HepG2 (cell line): ENCODE results near the gene STK11. TPM values are rescaled to one million over a fixed set of nuclear protein-coding genes. Genes with fewer than 3 reads are reported as not detected.
"Not testable (repeated sequence)": the region's sequence is repeated elsewhere in the genome, so short reads cannot be mapped to it uniquely, and the experiment has no call there.

Source experiments
- ATAC-seq: fragments of 200-7000 bp; cut with Tn5 transposase; 3 replicates; pipeline ENCODE4 v1.9.1; 2020; ENCODE audit warnings: mild to moderate bottlenecking, moderate library complexity
- BruUV-seq: library from RNA; stranded (reverse); fragments of 400-500 nt; replicated peaks from 2 replicates; lab custom pipeline; 2021; lab: Mats Ljungman, UMichigan
- CTCF ChIA-PET: fragments of 300-600 bp; formaldehyde crosslinking; extraction: SDS; loops from one replicate; lab custom pipeline; 2021; ENCODE audit warnings: low total read pairs, inconsistent platforms, low intra/inter-chr PET ratio; lab: Yijun Ruan, JAX
- POLR2A ChIA-PET: fragments of 350-600 bp; sonication (Branson Sonifier 250); formaldehyde crosslinking; loops from one replicate; lab custom pipeline; 2020; ENCODE audit warnings: antibody characterized with exemption, inconsistent platforms; lab: Yijun Ruan, JAX
- DNase-seq: peaks from one replicate; pipeline ENCODE4 v3.0.0-alpha.2; 2015; ENCODE audit warnings: low spot score
- FAIRE-seq: peaks from 3 replicates; lab custom pipeline; 2011; peaks lifted over from hg19 to GRCh38; lab: Jason Lieb, UNC
- H2AFZ ChIP-seq: one replicate; pipeline ENCODE4 v1.6.1; 2011; ENCODE audit warnings: low read length, inconsistent platforms
- H3K27ac ChIP-seq: fragments of 300-600 bp; 3 replicates; pipeline ENCODE4 v1.8.0; 2011; ENCODE audit warnings: mixed run types, mild to moderate bottlenecking, mixed read lengths, low read length, inconsistent platforms; ENCODE audit not compliant: insufficient read depth; ENCODE audit errors: extremely low read length
- H3K27me3 ChIP-seq, 2 experiments: fragments of 200-600 bp in 1 of 2; 2 replicates in 1 of 2; 3 replicates in 1 of 2; pipeline versions ENCODE4 v1.6.0 to v1.8.0; 2011; ENCODE audit warnings: low read length in 2 of 2, mild to moderate bottlenecking in 2 of 2, moderate library complexity in 2 of 2, inconsistent platforms in 1 of 2; ENCODE audit not compliant: insufficient read depth in 2 of 2, control insufficient read depth in 1 of 2
- H3K36me3 ChIP-seq, 2 experiments: fragments of 200-600 bp in 1 of 2; replicated peaks in 1 of 2; 2 replicates in 1 of 2; 3 replicates in 1 of 2; pipeline versions ENCODE4 v1.5.1 to v1.8.0; 2011; ENCODE audit warnings: low read length in 2 of 2, inconsistent platforms in 1 of 2; ENCODE audit not compliant: insufficient read depth in 2 of 2, control insufficient read depth in 1 of 2
- H3K4me1 ChIP-seq: 2 replicates; pipeline ENCODE4 v1.5.1; 2012; ENCODE audit warnings: low read length, inconsistent platforms; ENCODE audit not compliant: insufficient read depth
- H3K4me2 ChIP-seq: 2 replicates; pipeline ENCODE4 v1.6.0; 2011; ENCODE audit warnings: low read depth, low read length, inconsistent platforms
- H3K4me3 ChIP-seq, 3 experiments: fragments of 200-600 bp in 1 of 3; sonication (generic), shearing (Covaris generic) in 1 of 3; replicated peaks in 1 of 3; 2 replicates each; pipeline ENCODE4 v1.5.1; 2011 to 2016; ENCODE audit warnings: low read length in 3 of 3, inconsistent platforms in 2 of 3, low read depth in 2 of 3, mild to moderate bottlenecking in 2 of 3, control low read depth in 1 of 3, mixed read lengths in 1 of 3; ENCODE audit not compliant: insufficient read depth in 1 of 3
- H3K79me2 ChIP-seq: one replicate; pipeline ENCODE4 v1.6.1; 2011; ENCODE audit warnings: low read length, inconsistent platforms; ENCODE audit not compliant: insufficient read depth
- H3K9ac ChIP-seq: 2 replicates; pipeline ENCODE4 v1.6.0; 2011; ENCODE audit warnings: mild to moderate bottlenecking, low read depth, low read length, inconsistent platforms; ENCODE audit not compliant: insufficient read depth
- H3K9me3 ChIP-seq: 2 replicates; pipeline ENCODE4 v1.5.1; 2012; ENCODE audit warnings: mild to moderate bottlenecking, low read length
- H4K20me1 ChIP-seq: 2 replicates; pipeline ENCODE4 v1.6.0; 2011; ENCODE audit warnings: inconsistent platforms, mild to moderate bottlenecking, low read length, moderate library complexity; ENCODE audit not compliant: insufficient read depth
- SRF ChIP-seq: IDR thresholded peaks from 2 replicates; pipeline ENCODE4 v1.6.1; 2011; ENCODE audit warnings: mild to moderate bottlenecking, low read depth, low read length, moderate library complexity
- ZNF121 ChIP-seq: sonication (generic); formaldehyde crosslinking; IDR thresholded peaks from 2 replicates; pipeline ENCODE4 v1.5.0; 2020; ENCODE audit warnings: mild to moderate bottlenecking, missing genetic modification reagents
- ZNF441 ChIP-seq: sonication (generic); formaldehyde crosslinking; IDR thresholded peaks from 2 replicates; pipeline ENCODE4 v1.7.0; 2021; ENCODE audit warnings: missing genetic modification reagents, borderline replicate concordance
- ZNF770 ChIP-seq: sonication (generic); formaldehyde crosslinking; IDR thresholded peaks from 2 replicates; pipeline ENCODE4 v1.5.0; 2020; ENCODE audit warnings: mild to moderate bottlenecking, missing genetic modification reagents
- WGBS: methylation state at CpG from one replicate; pipeline ENCODE4 v1.1.6; 2017; ENCODE audit warnings: low lambda C conversion rate; 5-methylcytosine and 5-hydroxymethylcytosine counted together
- in situ Hi-C: cut with HindIII; loops from 2 replicates; pipeline ENCODE4 v1.10.0; 2017; ENCODE audit warnings: low pct_unique_long_range_greater_than_20kb; ENCODE audit not compliant: extremely low pct_ligation_motif_present
- intact Hi-C: fragments of 100-400 bp; cut with micrococcal nuclease; formaldehyde crosslinking; loops from one replicate; pipeline ENCODE4 v1.10.0; 2022; ENCODE audit not compliant: unreplicated experiment
- polyA plus RNA-seq, 8 experiments: library from polyadenylated mRNA; depleted of rRNA in 3 of 8; stranded (reverse) in 7 of 8; unstranded in 1 of 8; fragments of >200 nt; fragmentation: Illumina TruSeq in 4 of 8; extraction: Trizol in 4 of 8; gene quantifications; 2 replicates each; pipeline versions ENCODE4 v1.2.1 to v1.2.3, GENCODE V29; 2011 to 2016; ENCODE audit warnings: low read depth in 4 of 8, missing spikeins in 1 of 8, mixed read lengths in 1 of 8; ENCODE audit not compliant: insufficient read depth in 1 of 8
- total RNA-seq, 5 experiments: library from RNA; depleted of rRNA; stranded (reverse); fragments of >200 nt; fragmentation: Illumina TruSeq; extraction: Trizol; gene quantifications; 2 replicates each; pipeline ENCODE4 v1.2.3, GENCODE V29; 2016; ENCODE audit warnings: low read depth in 1 of 5

The STK11 gene
- total and polyA plus RNA-seq, 2 of the 13 experiments (the other 11 are each of a cell fraction or from before 2014, with no cell fraction given): 27.5 to 43.6 TPM

GRCh38 chr19:1199531-1199930, 6.0 kb upstream of the STK11 start:
- peaks cover 33% of the 10 kb centered on the region for H3K4me1 ChIP-seq
- WGBS: 80% methylated on average over 6 of the region's 10 CpGs
- H3K36me3 ChIP-seq: no peaks in the 10 kb centered on the region
- H3K27me3 ChIP-seq: no peaks in the 10 kb centered on the region
- no peaks in the 10 kb centered on the region for H3K9me3 ChIP-seq
- CTCF ChIA-PET: no interaction called here
- no TSS peak for BruUV-seq
- no peaks in the 10 kb centered on the region for H4K20me1 ChIP-seq
- POLR2A ChIA-PET: interaction anchor here (1.1 kb wide), 1 partner anchor 173 kb away, joined by 3 read pairs; the partner anchor contains the start of gene CNN2
- ATAC-seq: no peak
- no peak overlapping the region for H2AFZ ChIP-seq
- no peak overlapping the region for H3K9ac ChIP-seq
- no peak overlapping the region for H3K27ac ChIP-seq
- DNase-seq: no peak
- H3K79me2 ChIP-seq: no peaks in the 10 kb centered on the region
- H3K4me3 ChIP-seq: no peak overlapping the region
- no peak overlapping the region for H3K4me2 ChIP-seq
- in situ Hi-C loops: no loop called here
- no peak for TF ChIP-seq SRF
- no peak for FAIRE-seq
- intact Hi-C loops: no loop called here

- FAIRE-seq, H4K20me1 ChIP-seq, intact Hi-C loops, H3K9me3 ChIP-seq, DNase-seq, H2AFZ ChIP-seq, H3K79me2 ChIP-seq, H3K27me3 ChIP-seq, BruUV-seq, in situ Hi-C loops, H3K36me3 ChIP-seq, H3K4me3 ChIP-seq, CTCF ChIA-PET, H3K27ac ChIP-seq, ATAC-seq, H3K4me2 ChIP-seq, H3K9ac ChIP-seq: not testable (repeated sequence)
- POLR2A ChIA-PET: interaction anchor here (1.1 kb wide), 1 partner anchor 174 kb away, joined by 3 read pairs; the partner anchor contains the start of gene CNN2
- TF ChIP-seq ZNF770 (CRISPR knock-in tag) (peak; percentile 21; the same call in 1 of the 2 replicates), ZNF121 (CRISPR knock-in tag) (0 out of 2 replicates have a peak, but pooled peaks have one; percentile 12), ZNF441 (CRISPR knock-in tag) (peak; percentile 72)
- WGBS: 41% methylated on average over 4 of the region's 4 CpGs
- H3K4me1 ChIP-seq: peaks cover 41% of the 10 kb centered on the region
These were observed 5.0 kb upstream of the STK11 start for GRCh38 chr19:1200614-1201013.
